HG03108 (cell line): ENCODE data around the gene ATP1B1.

Experiments used
- ATAC-seq: cut with Tn5 transposase; IDR thresholded peaks from one replicate; pipeline ENCODE4 v1.9.1; 2021; ENCODE audit warnings: moderate library complexity; ENCODE audit not compliant: unreplicated experiment

The ATP1B1 gene

GRCh38 chr1:169092399-169092798 is 14.1 kb upstream of the ATP1B1 start:
- no peak for ATAC-seq

GRCh38 chr1:169094897-169095569 is 11.5 kb upstream of the ATP1B1 start:
- no peak for ATAC-seq

- no peak for ATAC-seq
Measured at GRCh38 chr1:169098380-169098779, 8.1 kb upstream of the ATP1B1 start.

- no peak for ATAC-seq
Measured at GRCh38 chr1:169099561-169099960, 6.9 kb upstream of the ATP1B1 start.

- ATAC-seq, result no peak
Measured at GRCh38 chr1:169100208-169100607, 6.3 kb upstream of the ATP1B1 start.

- ATAC-seq, result no peak
Measured at GRCh38 chr1:169100651-169101088, 5.8 kb upstream of the ATP1B1 start.

GRCh38 chr1:169102567-169102966 is 3.9 kb upstream of the ATP1B1 start:
- no peak for ATAC-seq

GRCh38 chr1:169103002-169103401 is 3.5 kb upstream of the ATP1B1 start:
- no peak for ATAC-seq

- ATAC-seq, result no peak
Measured at GRCh38 chr1:169103480-169103893, 3.0 kb upstream of the ATP1B1 start.

- ATAC-seq, result no peak
Measured at GRCh38 chr1:169105087-169105433, 1.4 kb upstream of the ATP1B1 start.

GRCh38 chr1:169105434-169106094 is 926 bp upstream of the ATP1B1 start:
- peak; percentile 33 for ATAC-seq

- no peak for ATAC-seq
Measured at GRCh38 chr1:169106921-169107602, 572 bp downstream of the ATP1B1 start.

GRCh38 chr1:169107603-169108208 is 1.2 kb downstream of the ATP1B1 start:
- ATAC-seq, result no peak

- ATAC-seq, result no peak
Measured at GRCh38 chr1:169108223-169108622, 1.7 kb downstream of the ATP1B1 start.

- ATAC-seq, result no peak
Measured at GRCh38 chr1:169108863-169109560, 2.5 kb downstream of the ATP1B1 start.

GRCh38 chr1:169109561-169110134 is 3.2 kb downstream of the ATP1B1 start:
- ATAC-seq, result no peak

GRCh38 chr1:169110236-169110635 is 3.7 kb downstream of the ATP1B1 start:
- no peak for ATAC-seq

GRCh38 chr1:169110689-169111447 is 4.4 kb downstream of the ATP1B1 start:
- no peak for ATAC-seq

GRCh38 chr1:169111472-169111871 is 5.0 kb downstream of the ATP1B1 start:
- no peak for ATAC-seq

GRCh38 chr1:169112241-169112640 is 5.8 kb downstream of the ATP1B1 start:
- no peak for ATAC-seq
